Caco-2 (cell line): ENCODE measurements around the gene CACNB2. TPM values are rescaled to one million over a fixed set of nuclear protein-coding genes. Genes with fewer than 3 reads are reported as not detected.

Experiments
- BruUV-seq: library from RNA; stranded (reverse); fragments of 400-500 nt; replicated peaks from 2 replicates; lab custom pipeline; 2021; lab: Mats Ljungman, UMichigan
- CTCF ChIA-PET: fragments of 300-600 bp; sonication (Branson Sonifier 250); formaldehyde crosslinking; loops from one replicate; lab custom pipeline; 2022; ENCODE audit warnings: antibody characterized with exemption; lab: Charles Lee
- POLR2A ChIA-PET: fragments of 300-600 bp; sonication (Branson Sonifier 250); formaldehyde crosslinking; loops from one replicate; lab custom pipeline; 2022; ENCODE audit warnings: antibody characterized with exemption; lab: Charles Lee
- DNase-seq, 2 experiments: peaks; one replicate each; pipeline versions ENCODE4 v3.0.0 to v3.0.0-alpha.2; 2020 to 2022
- H3K27me3 ChIP-seq: replicated peaks from 2 replicates; pipeline ENCODE4 v1.6.0; 2011; ENCODE audit warnings: low read length; ENCODE audit not compliant: control insufficient read depth, insufficient read depth
- H3K36me3 ChIP-seq: 2 replicates; pipeline ENCODE4 v1.5.1; 2011; ENCODE audit warnings: low read length; ENCODE audit not compliant: control insufficient read depth, insufficient read depth
- H3K4me1 ChIP-seq: fragments of 250-450 bp; sonication (Bioruptor Pico); 2 replicates; pipeline ENCODE4 v1.5.1; 2020; ENCODE audit warnings: mild to moderate bottlenecking
- H3K4me3 ChIP-seq: 2 replicates; pipeline ENCODE4 v1.5.1; 2011; ENCODE audit warnings: low read depth, mild to moderate bottlenecking, control low read depth, low read length
- H3K9me3 ChIP-seq: fragments of 250-450 bp; sonication (Bioruptor Pico); 2 replicates; pipeline ENCODE4 v1.5.1; 2020; ENCODE audit warnings: mild to moderate bottlenecking, moderate library complexity
- H3K27ac Mint-ChIP-seq: one replicate; pipeline ENCODE4 v1.8.0; 2022; ENCODE audit warnings: mixed read lengths; ENCODE audit not compliant: unreplicated experiment
- H3K27me3 Mint-ChIP-seq: one replicate; pipeline ENCODE4 v1.8.0; 2022; ENCODE audit warnings: mixed read lengths; ENCODE audit not compliant: insufficient read depth, unreplicated experiment
- H3K36me3 Mint-ChIP-seq: one replicate; pipeline ENCODE4 v1.8.0; 2022; ENCODE audit warnings: mild to moderate bottlenecking, mixed read lengths; ENCODE audit not compliant: insufficient read depth, unreplicated experiment
- H3K4me1 Mint-ChIP-seq: one replicate; pipeline ENCODE4 v1.8.0; 2022; ENCODE audit warnings: low read depth, mixed read lengths; ENCODE audit not compliant: unreplicated experiment
- H3K4me3 Mint-ChIP-seq: one replicate; pipeline ENCODE4 v1.8.0; 2022; ENCODE audit warnings: mild to moderate bottlenecking, moderate library complexity, mixed read lengths; ENCODE audit not compliant: unreplicated experiment
- H3K9me3 Mint-ChIP-seq: one replicate; pipeline ENCODE4 v1.8.0; 2022; ENCODE audit warnings: mixed read lengths; ENCODE audit not compliant: unreplicated experiment
- intact Hi-C: fragments of 100-400 bp; cut with micrococcal nuclease; formaldehyde crosslinking; loops from one replicate; pipeline ENCODE4 v1.10.0; 2022; ENCODE audit not compliant: unreplicated experiment
- total RNA-seq: library from RNA; stranded (reverse); gene quantifications from 2 replicates; pipeline ENCODE4 v1.2.3, GENCODE V29; 2022
- TF ChIP-seq, protein P1 (sequence below), 2 experiments: fragments of 200-600 bp in 1 of 2; IDR thresholded peaks; 1 replicate in 1 of 2; 2 replicates in 1 of 2; pipeline versions ENCODE4 v1.5.1 to v1.8.0; 2011 to 2022; ENCODE audit warnings: antibody characterized with exemption in 1 of 2, control low read depth in 1 of 2, inconsistent platforms in 1 of 2, low read depth in 1 of 2, low read length in 1 of 2, mild to moderate bottlenecking in 1 of 2, moderate library complexity in 1 of 2; ENCODE audit not compliant: insufficient read depth in 1 of 2, severe bottlenecking in 1 of 2, unreplicated experiment in 1 of 2

Gene CACNB2
- total RNA-seq, 1 experiment from 2014 or later, result 0.98 TPM

DNA sequence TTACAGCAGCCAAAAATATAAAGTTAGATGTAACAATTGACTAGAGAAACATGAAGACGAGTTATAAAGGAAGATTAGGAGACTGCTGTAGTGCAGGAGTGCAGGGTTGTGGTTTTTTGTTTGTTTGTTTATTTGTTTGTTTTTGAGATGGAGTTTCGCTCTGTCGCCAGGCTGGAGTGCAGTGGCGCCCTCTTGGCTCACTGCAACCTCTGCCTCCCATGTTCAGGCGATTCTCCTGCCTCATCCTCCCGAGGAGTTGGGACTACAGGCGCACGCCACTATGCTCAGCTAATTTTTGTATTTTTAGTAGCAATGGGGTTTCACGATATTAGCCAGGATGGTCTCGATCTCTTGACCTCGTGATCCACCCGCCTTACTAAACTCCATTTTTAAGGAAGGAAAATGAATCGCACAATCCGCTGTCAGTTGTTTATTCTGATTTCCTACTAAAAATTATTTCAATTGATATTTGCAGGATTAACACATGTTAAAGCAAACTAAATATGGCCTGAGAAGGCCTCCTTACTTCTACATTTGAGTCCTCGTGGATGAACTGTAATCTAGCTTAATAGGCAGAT is 277.8 kb downstream of the CACNB2 start:
- no peak for DNase-seq
- Histone ChIP-seq H3K27me3 (no peaks in the 10 kb centered on the region), H3K4me1 (peaks cover 6% of the 10 kb centered on the region; the same call in 1 of the 2 replicates), H3K4me3 (no peak overlapping the region), H3K36me3 (no peaks in the 10 kb centered on the region), H3K9me3 (peaks cover 4% of the 10 kb centered on the region; the same call in 1 of the 2 replicates)
- TF ChIP-seq, protein P1, sequence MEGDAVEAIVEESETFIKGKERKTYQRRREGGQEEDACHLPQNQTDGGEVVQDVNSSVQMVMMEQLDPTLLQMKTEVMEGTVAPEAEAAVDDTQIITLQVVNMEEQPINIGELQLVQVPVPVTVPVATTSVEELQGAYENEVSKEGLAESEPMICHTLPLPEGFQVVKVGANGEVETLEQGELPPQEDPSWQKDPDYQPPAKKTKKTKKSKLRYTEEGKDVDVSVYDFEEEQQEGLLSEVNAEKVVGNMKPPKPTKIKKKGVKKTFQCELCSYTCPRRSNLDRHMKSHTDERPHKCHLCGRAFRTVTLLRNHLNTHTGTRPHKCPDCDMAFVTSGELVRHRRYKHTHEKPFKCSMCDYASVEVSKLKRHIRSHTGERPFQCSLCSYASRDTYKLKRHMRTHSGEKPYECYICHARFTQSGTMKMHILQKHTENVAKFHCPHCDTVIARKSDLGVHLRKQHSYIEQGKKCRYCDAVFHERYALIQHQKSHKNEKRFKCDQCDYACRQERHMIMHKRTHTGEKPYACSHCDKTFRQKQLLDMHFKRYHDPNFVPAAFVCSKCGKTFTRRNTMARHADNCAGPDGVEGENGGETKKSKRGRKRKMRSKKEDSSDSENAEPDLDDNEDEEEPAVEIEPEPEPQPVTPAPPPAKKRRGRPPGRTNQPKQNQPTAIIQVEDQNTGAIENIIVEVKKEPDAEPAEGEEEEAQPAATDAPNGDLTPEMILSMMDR (IDR thresholded peaks at IDR 0.05; ENCODE audit: insufficient read depth in 1 of 2, low read depth in 1 of 2, low read length in 1 of 2, severe bottlenecking in 1 of 2, unreplicated experiment in 1 of 2), result no peak
- CTCF ChIA-PET, result no interaction called here
- peaks cover 2% of the 10 kb centered on the region for H3K27me3 Mint-ChIP-seq
- POLR2A ChIA-PET, result no interaction called here
- peaks cover 6% of the 10 kb centered on the region for H3K4me1 Mint-ChIP-seq
- no peak overlapping the region for H3K27ac Mint-ChIP-seq
- BruUV-seq, result no TSS peak
- H3K4me3 Mint-ChIP-seq, result no peak overlapping the region
- H3K9me3 Mint-ChIP-seq, result peaks cover 18% of the 10 kb centered on the region
- intact Hi-C loops, result no loop called here
- no peaks in the 10 kb centered on the region for H3K36me3 Mint-ChIP-seq

DNA sequence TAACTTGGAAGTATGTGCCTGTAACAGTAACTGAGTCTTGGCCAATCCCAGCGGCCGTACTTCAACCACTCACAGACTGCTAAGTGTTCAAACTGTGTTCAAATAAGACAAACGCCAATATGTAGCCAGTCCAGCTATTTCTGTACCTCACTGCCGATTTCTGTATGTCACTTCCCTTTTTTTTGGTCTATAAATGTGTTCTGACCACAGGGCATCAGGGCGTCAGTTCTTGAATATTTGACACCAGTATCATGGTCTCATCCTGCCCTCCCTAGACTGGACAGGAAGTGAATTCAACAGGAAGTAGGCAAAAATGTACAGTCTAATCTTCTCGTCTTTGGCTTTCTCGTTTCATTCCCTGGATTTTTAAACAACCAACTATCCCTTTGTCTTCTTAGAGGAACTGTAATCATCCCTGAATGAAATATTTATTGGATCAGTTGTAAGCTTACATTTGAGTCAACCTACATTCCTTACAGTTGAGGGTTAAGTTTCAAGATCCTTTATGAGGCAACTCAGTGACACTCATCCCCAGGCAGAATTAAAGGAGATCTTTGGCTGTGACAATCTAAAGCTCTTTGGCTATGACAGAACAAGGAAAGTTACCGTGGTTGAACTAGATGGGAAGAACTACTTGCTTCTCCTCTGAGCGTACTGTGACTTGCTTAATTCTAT is 278.5 kb downstream of the CACNB2 start:
- ChIA-PET CTCF (no interaction called here), POLR2A (no interaction called here)
- H3K27me3 Mint-ChIP-seq, result peaks cover 2% of the 10 kb centered on the region
- Histone ChIP-seq H3K36me3 (no peaks in the 10 kb centered on the region), H3K4me3 (no peak overlapping the region), H3K27me3 (no peaks in the 10 kb centered on the region), H3K9me3 (peaks cover 4% of the 10 kb centered on the region; the same call in 1 of the 2 replicates), H3K4me1 (peaks cover 6% of the 10 kb centered on the region; the same call in 1 of the 2 replicates)
- BruUV-seq, result no TSS peak
- no peaks in the 10 kb centered on the region for H3K36me3 Mint-ChIP-seq
- no peak overlapping the region for H3K4me3 Mint-ChIP-seq
- no peak for DNase-seq
- TF ChIP-seq, protein P1 (IDR thresholded peaks at IDR 0.05; ENCODE audit: insufficient read depth in 1 of 2, low read depth in 1 of 2, low read length in 1 of 2, severe bottlenecking in 1 of 2, unreplicated experiment in 1 of 2), result no peak
- peaks cover 6% of the 10 kb centered on the region for H3K4me1 Mint-ChIP-seq
- H3K9me3 Mint-ChIP-seq, result peaks cover 18% of the 10 kb centered on the region
- intact Hi-C loops, result no loop called here
- H3K27ac Mint-ChIP-seq, result no peak overlapping the region

DNA sequence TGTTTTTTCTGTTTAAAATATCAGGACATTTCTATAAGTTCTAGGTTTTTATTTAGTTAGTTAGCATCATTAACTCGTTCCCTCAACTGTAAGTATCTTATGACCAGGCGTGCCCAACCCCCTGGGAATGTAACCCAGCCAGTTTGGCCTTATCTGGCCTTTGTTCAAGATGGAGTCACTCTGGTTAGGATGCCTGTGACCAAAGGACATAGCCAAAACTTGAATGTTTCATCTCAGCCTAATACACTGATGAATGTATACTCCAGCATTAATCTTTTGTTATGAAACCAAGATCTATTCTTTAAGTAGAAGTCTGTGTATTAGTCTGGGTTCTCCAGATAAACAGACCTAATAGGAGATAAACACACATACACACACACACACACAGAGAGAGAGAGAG is 279.7 kb downstream of the CACNB2 start:
- Mint-ChIP-seq H3K27ac (no peak overlapping the region), H3K27me3 (peaks cover 2% of the 10 kb centered on the region), H3K4me3 (no peak overlapping the region), H3K36me3 (no peaks in the 10 kb centered on the region), H3K4me1 (peaks cover 6% of the 10 kb centered on the region), H3K9me3 (peaks cover 18% of the 10 kb centered on the region)
- Histone ChIP-seq H3K4me3 (no peak overlapping the region), H3K27me3 (no peaks in the 10 kb centered on the region), H3K36me3 (no peaks in the 10 kb centered on the region), H3K4me1 (peaks cover 6% of the 10 kb centered on the region; the same call in 1 of the 2 replicates), H3K9me3 (peaks cover 4% of the 10 kb centered on the region; the same call in 1 of the 2 replicates)
- DNase-seq, result no peak
- TF ChIP-seq, protein P1 (IDR thresholded peaks at IDR 0.05; ENCODE audit: insufficient read depth in 1 of 2, low read depth in 1 of 2, low read length in 1 of 2, severe bottlenecking in 1 of 2, unreplicated experiment in 1 of 2), result no peak
- ChIA-PET CTCF (no interaction called here), POLR2A (no interaction called here)
- no TSS peak for BruUV-seq
- intact Hi-C loops, result no loop called here
